Activated B cell treated with CpG ODN at 0.5 μM for 24 hours (primary cell): ENCODE results near the gene ERBB3. TPM values are rescaled to one million over a fixed set of nuclear protein-coding genes. Genes with fewer than 3 reads are reported as not detected.

Source experiments
- ATAC-seq: fragments of 200-7000 bp; cut with Tn5 transposase; one replicate; pipeline ENCODE4 v1.10.0; 2021; ENCODE audit warnings: low read depth, mild to moderate bottlenecking, moderate library complexity
- CTCF ChIA-PET: fragments of 350-600 bp; sonication (Branson Sonifier 250); formaldehyde crosslinking; loops from one replicate; lab custom pipeline; 2021; ENCODE audit warnings: antibody characterized with exemption; lab: Charles Lee
- POLR2A ChIA-PET: fragments of 350-600 bp; sonication (Branson Sonifier 250); formaldehyde crosslinking; loops from one replicate; lab custom pipeline; 2021; ENCODE audit warnings: antibody characterized with exemption; lab: Charles Lee
- DNase-seq: peaks from one replicate; pipeline ENCODE4 v3.0.0; 2022
- H3K27ac Mint-ChIP-seq: one replicate; pipeline ENCODE4 v1.8.0; 2020; ENCODE audit warnings: mixed read lengths
- H3K27me3 Mint-ChIP-seq: one replicate; pipeline ENCODE4 v1.8.0; 2021; ENCODE audit warnings: mixed read lengths
- H3K36me3 Mint-ChIP-seq: one replicate; pipeline ENCODE4 v1.8.0; 2021; ENCODE audit warnings: low read depth, mixed read lengths
- H3K4me1 Mint-ChIP-seq: one replicate; pipeline ENCODE4 v1.8.0; 2021; ENCODE audit warnings: mixed read lengths
- H3K4me3 Mint-ChIP-seq: one replicate; pipeline ENCODE4 v1.8.0; 2020; ENCODE audit warnings: mild to moderate bottlenecking, mixed read lengths
- H3K9me3 Mint-ChIP-seq: one replicate; pipeline ENCODE4 v1.8.0; 2020; ENCODE audit warnings: mixed read lengths
- intact Hi-C: fragments of 100-400 bp; cut with micrococcal nuclease; formaldehyde crosslinking; loops from one replicate; pipeline ENCODE4 v1.15.1; 2024
- total RNA-seq: library from RNA; stranded (reverse); gene quantifications from 2 replicates; pipeline ENCODE4 v1.2.3, GENCODE V29; 2022
- TF ChIP-seq, protein P1 (sequence below): fragments of 200-600 bp; IDR thresholded peaks from one replicate; pipeline ENCODE4 v1.8.0; 2022; ENCODE audit warnings: antibody characterized with exemption, mild to moderate bottlenecking

Gene ERBB3
- total RNA-seq, 1 donor from 2014 or later, result not detected

DNA sequence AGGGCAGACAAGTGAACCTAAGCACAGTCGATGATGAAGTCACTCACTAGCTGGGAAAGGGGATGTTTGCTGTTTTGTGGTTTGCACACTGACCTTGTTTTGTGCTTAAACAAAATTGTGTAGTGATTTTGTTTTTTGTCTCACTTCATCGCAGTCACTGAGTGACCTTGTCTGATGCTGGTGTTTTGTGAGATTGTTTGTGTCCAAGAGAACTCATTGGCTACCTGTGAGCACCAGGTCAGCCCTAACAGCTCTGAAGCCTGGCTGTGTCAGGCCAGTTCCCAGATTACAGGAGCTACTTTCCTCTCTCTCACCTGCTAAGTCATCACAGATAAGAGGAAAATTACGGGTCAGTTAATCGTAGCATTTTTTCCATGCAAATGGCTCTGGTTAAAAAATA, 44.2 kb downstream of the ERBB3 start:
- peaks cover 47% of the 10 kb centered on the region for H3K36me3 Mint-ChIP-seq
- peaks cover 46% of the 10 kb centered on the region for H3K4me1 Mint-ChIP-seq
- intact Hi-C loops, result loop anchor here (10.0 kb wide), 1 partner anchor 471 kb away; no protein-coding TSS in a partner anchor
- H3K9me3 Mint-ChIP-seq, result no peaks in the 10 kb centered on the region
- H3K27ac Mint-ChIP-seq, result peak overlapping the region; percentile 50
- CTCF ChIA-PET, result interaction anchor here (1.3 to 6.0 kb wide), 4 partner anchors 65 to 340 kb away, joined by 3 to 59 read pairs (median 4); partner anchors contain the start of genes ANKRD52 and SMARCC2
- no peak overlapping the region for H3K4me3 Mint-ChIP-seq
- ATAC-seq (no peak), DNase-seq (no peak)
- TF ChIP-seq, protein P1, sequence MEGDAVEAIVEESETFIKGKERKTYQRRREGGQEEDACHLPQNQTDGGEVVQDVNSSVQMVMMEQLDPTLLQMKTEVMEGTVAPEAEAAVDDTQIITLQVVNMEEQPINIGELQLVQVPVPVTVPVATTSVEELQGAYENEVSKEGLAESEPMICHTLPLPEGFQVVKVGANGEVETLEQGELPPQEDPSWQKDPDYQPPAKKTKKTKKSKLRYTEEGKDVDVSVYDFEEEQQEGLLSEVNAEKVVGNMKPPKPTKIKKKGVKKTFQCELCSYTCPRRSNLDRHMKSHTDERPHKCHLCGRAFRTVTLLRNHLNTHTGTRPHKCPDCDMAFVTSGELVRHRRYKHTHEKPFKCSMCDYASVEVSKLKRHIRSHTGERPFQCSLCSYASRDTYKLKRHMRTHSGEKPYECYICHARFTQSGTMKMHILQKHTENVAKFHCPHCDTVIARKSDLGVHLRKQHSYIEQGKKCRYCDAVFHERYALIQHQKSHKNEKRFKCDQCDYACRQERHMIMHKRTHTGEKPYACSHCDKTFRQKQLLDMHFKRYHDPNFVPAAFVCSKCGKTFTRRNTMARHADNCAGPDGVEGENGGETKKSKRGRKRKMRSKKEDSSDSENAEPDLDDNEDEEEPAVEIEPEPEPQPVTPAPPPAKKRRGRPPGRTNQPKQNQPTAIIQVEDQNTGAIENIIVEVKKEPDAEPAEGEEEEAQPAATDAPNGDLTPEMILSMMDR, result no peak
- no peaks in the 10 kb centered on the region for H3K27me3 Mint-ChIP-seq
- POLR2A ChIA-PET, result interaction anchor here (0.6 to 6.3 kb wide), 6 partner anchors 7 to 65 kb away, joined by 3 to 104 read pairs (median 4); partner anchors contain the start of genes MYL6B, PA2G4, RPL41 and SMARCC2

DNA sequence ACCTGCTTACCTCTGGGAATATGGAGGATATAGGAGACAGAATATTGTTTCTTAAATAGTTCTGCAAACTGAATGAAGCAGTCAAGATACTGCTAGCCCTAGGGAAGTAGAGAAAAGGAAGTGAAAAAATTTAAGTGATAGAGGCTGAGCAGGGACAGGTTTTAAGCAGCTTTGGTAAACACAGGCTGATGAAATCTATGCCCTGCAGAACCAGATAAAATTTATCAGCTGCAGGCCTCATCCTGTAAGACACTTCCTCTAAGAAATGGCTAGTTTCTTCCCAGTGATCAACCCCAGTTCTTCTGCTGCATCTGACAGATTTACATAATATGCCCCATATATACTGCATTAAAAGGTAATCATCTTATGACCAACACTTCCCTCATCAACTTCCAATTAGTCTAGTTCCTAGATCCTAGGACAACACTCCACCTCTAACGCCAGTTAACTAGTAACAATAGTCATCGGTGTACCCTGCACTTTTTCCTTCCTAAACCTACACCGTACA, 46.8 kb downstream of the ERBB3 start:
- H3K4me3 Mint-ChIP-seq, result peak overlapping the region; percentile 97
- ChIA-PET POLR2A (interaction anchor here (0.6 to 6.3 kb wide), 17 partner anchors 10 to 297 kb away, joined by 3 to 104 read pairs (median 7); partner anchors contain the start of genes CS, DNAJC14, MYL6 and MYL6B), CTCF (interaction anchor here (0.7 to 6.0 kb wide), 11 partner anchors 8 to 337 kb away, joined by 3 to 59 read pairs (median 5); partner anchors contain the start of genes MYL6, MYL6B, SMARCC2 and ZC3H10)
- peaks cover 44% of the 10 kb centered on the region for H3K36me3 Mint-ChIP-seq
- H3K4me1 Mint-ChIP-seq, result peaks cover 60% of the 10 kb centered on the region
- TF ChIP-seq, protein P1, result no peak
- H3K9me3 Mint-ChIP-seq, result no peaks in the 10 kb centered on the region
- ATAC-seq, result peak; percentile 12
- H3K27me3 Mint-ChIP-seq, result no peaks in the 10 kb centered on the region
- DNase-seq, result no peak
- peak overlapping the region; percentile 98 for H3K27ac Mint-ChIP-seq
- intact Hi-C loops, result loop anchor here (1.0 to 10.0 kb wide), 8 partner anchors 8 to 985 kb away; partner anchors contain the start of genes CS, MYL6, NABP2 and SMARCC2

DNA sequence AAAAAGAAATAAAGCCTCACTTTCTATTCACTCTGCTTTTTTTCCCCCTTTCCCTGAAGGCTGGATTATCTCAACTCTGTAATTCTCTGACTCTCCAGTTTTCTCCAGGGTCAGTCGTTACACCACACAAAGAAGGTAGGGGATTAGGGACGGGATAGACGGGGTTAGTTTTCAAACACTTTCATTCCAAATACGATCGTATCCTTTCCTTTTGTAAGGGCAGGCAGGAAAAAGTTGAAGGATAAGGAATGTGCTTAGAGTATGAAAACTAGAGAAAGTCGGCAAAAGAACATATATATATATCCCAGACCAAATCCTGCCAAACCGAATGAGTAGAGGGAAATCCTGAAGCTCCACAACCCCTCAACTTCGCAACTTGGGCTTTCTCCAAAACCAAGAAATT, 47.5 kb downstream of the ERBB3 start:
- intact Hi-C loops, result loop anchor here (10.0 kb wide), 1 partner anchor 467 kb away; no protein-coding TSS in a partner anchor
- H3K9me3 Mint-ChIP-seq, result no peaks in the 10 kb centered on the region

DNA sequence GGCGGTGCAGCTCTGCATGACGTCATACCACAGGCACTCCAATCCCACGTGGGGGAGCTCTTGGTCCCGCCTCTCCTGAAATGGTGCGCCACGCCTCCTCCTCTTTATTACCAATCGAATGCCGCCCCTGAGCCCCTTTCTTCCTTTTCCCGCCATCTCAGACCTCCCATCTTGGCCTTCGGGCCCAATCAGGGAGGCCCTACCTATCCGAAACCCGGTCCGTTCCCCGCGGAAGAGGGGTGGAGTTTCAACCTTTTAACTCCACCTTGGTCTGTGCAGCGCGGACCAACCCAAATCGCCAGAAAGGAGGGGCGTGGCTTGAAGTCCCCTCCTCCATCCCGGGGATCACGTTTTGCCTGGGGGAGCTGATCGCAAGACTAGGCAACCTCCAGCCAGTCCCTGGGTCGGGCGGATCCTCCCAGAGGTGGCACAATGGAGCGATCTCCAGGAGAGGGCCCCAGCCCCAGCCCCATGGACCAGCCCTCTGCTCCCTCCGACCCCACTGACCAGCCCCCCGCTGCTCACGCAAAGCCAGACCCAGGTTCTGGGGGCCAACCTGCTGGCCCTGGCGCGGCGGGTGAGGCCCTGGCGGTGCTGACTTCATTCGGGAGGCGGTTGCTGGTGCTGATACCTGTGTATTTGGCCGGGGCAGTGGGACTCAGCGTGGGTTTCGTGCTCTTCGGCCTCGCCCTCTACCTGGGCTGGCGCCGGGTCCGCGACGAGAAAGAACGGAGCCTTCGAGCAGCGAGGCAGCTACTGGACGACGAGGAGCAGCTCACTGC, 48.1 kb downstream of the ERBB3 start, which contains the start of gene ESYT1:
ESYT1 (plus strand) TSS at position 380 of the 782 bp plus-strand sequence; CDS start at position 433, 53 bp downstream.
- Mint-ChIP-seq H3K27me3 (no peaks in the 10 kb centered on the region), H3K9me3 (no peaks in the 10 kb centered on the region), H3K36me3 (peaks cover 47% of the 10 kb centered on the region), H3K4me3 (peak within 1 kb of the TSS; percentile 97), H3K27ac (peak within 1 kb of the TSS; percentile 98), H3K4me1 (peaks cover 69% of the 10 kb centered on the region)
- POLR2A ChIA-PET, result interaction anchor here (0.5 to 6.3 kb wide), 36 partner anchors 9 to 1837 kb away, joined by 3 to 104 read pairs (median 4); partner anchors contain the start of genes ANKRD52, CNPY2, CS and IL23A
- ATAC-seq, result peak; percentile 86
- peak; percentile 83 for DNase-seq
- intact Hi-C loops, result loop anchor here (1.0 to 10.0 kb wide), 3 partner anchors 24 to 467 kb away; partner anchors contain the start of genes MYL6B and PA2G4
- TF ChIP-seq, protein P1, result no peak
- CTCF ChIA-PET, result interaction anchor here (1.1 to 6.0 kb wide), 6 partner anchors 9 to 336 kb away, joined by 3 to 59 read pairs (median 6); partner anchors contain the start of genes RNF41, SMARCC2 and ZC3H10

More for the DNA sequence above, 47.5 kb downstream of the ERBB3 start:
- Mint-ChIP-seq H3K27ac (peak overlapping the region; percentile 98), H3K4me3 (peak overlapping the region; percentile 97), H3K27me3 (no peaks in the 10 kb centered on the region), H3K36me3 (peaks cover 46% of the 10 kb centered on the region), H3K4me1 (peaks cover 67% of the 10 kb centered on the region)
- DNase-seq (no peak), ATAC-seq (no peak)
- POLR2A ChIA-PET, result interaction anchor here (0.5 to 6.3 kb wide), 31 partner anchors 10 to 1837 kb away, joined by 3 to 104 read pairs (median 4); partner anchors contain the start of genes ANKRD52, CNPY2, CS and IL23A
- CTCF ChIA-PET, result interaction anchor here (1.1 to 6.0 kb wide), 6 partner anchors 9 to 336 kb away, joined by 3 to 59 read pairs (median 6); partner anchors contain the start of genes RNF41, SMARCC2 and ZC3H10
- TF ChIP-seq, protein P1, result no peak
